GM12878 (cell line): Measurements from ENCODE around the gene TSSC4. TPM values are rescaled to one million over a fixed set of nuclear protein-coding genes. Genes with fewer than 3 reads are reported as not detected.
A peak's percentile ranks its signal among the peaks of the same experiment; 100 is the strongest.

Experiments
- ATF7 ChIP-seq: fragments of 450-650 bp; IDR thresholded peaks from 2 replicates; pipeline ENCODE4 v1.6.1; 2016; ENCODE audit warnings: low read depth, mild to moderate bottlenecking
- CBX5 ChIP-seq: sonication (generic); IDR thresholded peaks from 2 replicates; pipeline ENCODE4 v1.6.1; 2016; ENCODE audit warnings: low read depth, moderate library complexity, mild to moderate bottlenecking, inconsistent platforms
- CHD2 ChIP-seq: IDR thresholded peaks from 2 replicates; pipeline ENCODE4 v1.6.1; 2011; ENCODE audit warnings: low read depth, low read length, improper control_type of control experiment, borderline replicate concordance
- CREM ChIP-seq: IDR thresholded peaks from 2 replicates; pipeline ENCODE4 v1.6.1; 2014; ENCODE audit warnings: antibody characterized with exemption, low read depth
- DPF2 ChIP-seq: fragments of 450-650 bp; IDR thresholded peaks from 2 replicates; pipeline ENCODE4 v1.6.1; 2017; ENCODE audit warnings: mild to moderate bottlenecking
- EGR1 ChIP-seq, 2 experiments: IDR thresholded peaks; 1 replicate in 1 of 2; 2 replicates in 1 of 2; pipeline ENCODE4 v1.6.1; 2011 to 2012; ENCODE audit warnings: low read depth in 2 of 2, low read length in 2 of 2, borderline replicate concordance in 1 of 2, mild to moderate bottlenecking in 1 of 2, moderate library complexity in 1 of 2
- HCFC1 ChIP-seq: fragments of 150-350 bp; IDR thresholded peaks from 2 replicates; pipeline ENCODE4 v1.6.1; 2014; ENCODE audit warnings: low read length
- IKZF1 ChIP-seq: fragments of 450-650 bp; conservative IDR thresholded peaks from 2 replicates; pipeline ENCODE4 v1.6.1; 2017; ENCODE audit warnings: antibody characterized with exemption, mild to moderate bottlenecking
- MTA3 ChIP-seq: IDR thresholded peaks from 2 replicates; pipeline ENCODE4 v1.6.1; 2012; ENCODE audit warnings: low read length, inconsistent platforms, borderline replicate concordance
- NFXL1 ChIP-seq: fragments of 450-650 bp; IDR thresholded peaks from 2 replicates; pipeline ENCODE4 v1.6.1; 2017; ENCODE audit warnings: antibody characterized with exemption, mild to moderate bottlenecking, borderline replicate concordance
- NR2F1 ChIP-seq: fragments of 450-650 bp; conservative IDR thresholded peaks from 2 replicates; pipeline ENCODE4 v1.6.1; 2017; ENCODE audit warnings: mild to moderate bottlenecking
- SUPT20H ChIP-seq: IDR thresholded peaks from 2 replicates; pipeline ENCODE4 v1.6.1; 2011; ENCODE audit warnings: low read depth, mild to moderate bottlenecking, low read length, moderate library complexity, borderline replicate concordance; ENCODE audit not compliant: control insufficient read depth
- TAF1 ChIP-seq: IDR thresholded peaks from 2 replicates; pipeline ENCODE4 v1.6.1; 2011; ENCODE audit warnings: mild to moderate bottlenecking, low read depth, low read length, borderline replicate concordance
- ZNF24 ChIP-seq: fragments of 450-650 bp; IDR thresholded peaks from 2 replicates; pipeline ENCODE4 v1.6.1; 2017; ENCODE audit warnings: antibody characterized with exemption, mild to moderate bottlenecking
- polyA plus RNA-seq, 11 experiments: library from polyadenylated mRNA; depleted of rRNA in 4 of 11; unstranded in 6 of 11; stranded (reverse) in 5 of 11; fragments of >200 nt; fragmentation: Nextera tagmentation in 4 of 11; fragmentation: Illumina TruSeq in 1 of 11; extraction: Ambion mirVana in 4 of 11; extraction: Trizol in 1 of 11; gene quantifications; 1 replicate in 1 of 11; 2 replicates in 10 of 11; pipeline versions ENCODE4 v1.2.1 to v1.2.3, GENCODE V29; 2011 to 2016; ENCODE audit warnings: inconsistent platforms in 2 of 11, missing spikeins in 2 of 11, low read depth in 1 of 11
- total RNA-seq, 4 experiments: library from RNA; depleted of rRNA in 3 of 4; stranded (reverse); fragments of >200 nt in 3 of 4; fragmentation: Illumina TruSeq in 1 of 4; extraction: Trizol in 1 of 4; gene quantifications; 2 replicates each; pipeline versions ENCODE4 v1.2.1 to v1.2.3, GENCODE V29; 2013 to 2021
- TF ChIP-seq, protein P1 (sequence below): fragments of 450-650 bp; IDR thresholded peaks from 2 replicates; pipeline ENCODE4 v1.6.1; 2017; ENCODE audit warnings: mild to moderate bottlenecking, moderate library complexity
- TF ChIP-seq, protein P2 (sequence below): fragments of 450-650 bp; conservative IDR thresholded peaks from 2 replicates; pipeline ENCODE4 v1.6.1; 2017; ENCODE audit warnings: mild to moderate bottlenecking, moderate library complexity
- TF ChIP-seq, protein P3 (sequence below): IDR thresholded peaks from 2 replicates; pipeline ENCODE4 v1.6.1; 2012; ENCODE audit warnings: low read length, inconsistent platforms
- TF ChIP-seq, protein P4 (sequence below): fragments of 450-650 bp; formaldehyde crosslinking; IDR thresholded peaks from 2 replicates; pipeline ENCODE4 v1.5.0; 2022; ENCODE audit warnings: mild to moderate bottlenecking, missing genetic modification characterization
- TF ChIP-seq, protein P5 (sequence below): IDR thresholded peaks from 2 replicates; pipeline ENCODE4 v1.6.1; 2011; ENCODE audit warnings: mild to moderate bottlenecking, low read depth, low read length, moderate library complexity; ENCODE audit not compliant: insufficient replicate concordance

Gene TSSC4
- total and polyA plus RNA-seq, 10 of the 15 experiments (the other 5 are each of a cell fraction or from before 2014, with no cell fraction given), result 0.69 to 70.1 (median 25.7) TPM

DNA sequence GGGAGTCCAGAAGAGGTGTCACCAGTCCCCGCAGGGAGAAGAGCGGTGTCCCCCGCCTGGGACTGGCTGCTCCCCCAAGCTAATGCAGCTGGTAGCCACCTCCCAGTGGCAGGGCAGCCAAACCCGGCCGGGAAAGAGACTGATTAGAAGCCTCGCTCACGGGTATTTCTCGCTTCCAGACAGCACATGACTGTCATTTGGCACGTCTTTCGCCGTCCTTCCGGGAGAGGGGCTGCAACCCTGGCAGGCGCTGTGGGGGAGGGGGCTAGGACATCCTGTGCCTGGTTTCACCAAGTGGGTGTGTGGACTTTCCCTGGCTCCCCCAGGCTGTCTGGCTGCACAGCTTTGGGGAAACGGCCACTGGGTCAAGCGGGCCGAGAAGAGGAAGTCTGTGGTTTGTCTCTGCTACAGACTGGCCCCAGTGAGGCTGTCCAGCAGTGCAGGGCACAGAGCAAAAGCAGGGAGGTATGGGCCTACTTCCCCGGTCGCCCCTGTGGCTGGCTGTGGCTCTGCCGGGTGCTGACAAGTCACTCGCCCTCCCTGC, 19.7 kb upstream of the TSSC4 start (continued):
- TF ChIP-seq, protein P1, sequence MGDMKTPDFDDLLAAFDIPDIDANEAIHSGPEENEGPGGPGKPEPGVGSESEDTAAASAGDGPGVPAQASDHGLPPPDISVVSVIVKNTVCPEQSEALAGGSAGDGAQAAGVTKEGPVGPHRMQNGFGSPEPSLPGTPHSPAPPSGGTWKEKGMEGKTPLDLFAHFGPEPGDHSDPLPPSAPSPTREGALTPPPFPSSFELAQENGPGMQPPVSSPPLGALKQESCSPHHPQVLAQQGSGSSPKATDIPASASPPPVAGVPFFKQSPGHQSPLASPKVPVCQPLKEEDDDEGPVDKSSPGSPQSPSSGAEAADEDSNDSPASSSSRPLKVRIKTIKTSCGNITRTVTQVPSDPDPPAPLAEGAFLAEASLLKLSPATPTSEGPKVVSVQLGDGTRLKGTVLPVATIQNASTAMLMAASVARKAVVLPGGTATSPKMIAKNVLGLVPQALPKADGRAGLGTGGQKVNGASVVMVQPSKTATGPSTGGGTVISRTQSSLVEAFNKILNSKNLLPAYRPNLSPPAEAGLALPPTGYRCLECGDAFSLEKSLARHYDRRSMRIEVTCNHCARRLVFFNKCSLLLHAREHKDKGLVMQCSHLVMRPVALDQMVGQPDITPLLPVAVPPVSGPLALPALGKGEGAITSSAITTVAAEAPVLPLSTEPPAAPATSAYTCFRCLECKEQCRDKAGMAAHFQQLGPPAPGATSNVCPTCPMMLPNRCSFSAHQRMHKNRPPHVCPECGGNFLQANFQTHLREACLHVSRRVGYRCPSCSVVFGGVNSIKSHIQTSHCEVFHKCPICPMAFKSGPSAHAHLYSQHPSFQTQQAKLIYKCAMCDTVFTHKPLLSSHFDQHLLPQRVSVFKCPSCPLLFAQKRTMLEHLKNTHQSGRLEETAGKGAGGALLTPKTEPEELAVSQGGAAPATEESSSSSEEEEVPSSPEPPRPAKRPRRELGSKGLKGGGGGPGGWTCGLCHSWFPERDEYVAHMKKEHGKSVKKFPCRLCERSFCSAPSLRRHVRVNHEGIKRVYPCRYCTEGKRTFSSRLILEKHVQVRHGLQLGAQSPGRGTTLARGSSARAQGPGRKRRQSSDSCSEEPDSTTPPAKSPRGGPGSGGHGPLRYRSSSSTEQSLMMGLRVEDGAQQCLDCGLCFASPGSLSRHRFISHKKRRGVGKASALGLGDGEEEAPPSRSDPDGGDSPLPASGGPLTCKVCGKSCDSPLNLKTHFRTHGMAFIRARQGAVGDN, result no peak
- TF ChIP-seq HCFC1 (no peak), MTA3 (no peak), ZNF24 (0 out of 2 replicates have a peak, but pooled peaks have one; percentile 20), IKZF1 (peak; percentile 87), CHD2 (no peak), TAF1 (no peak), CBX5 (no peak), ATF7 (no peak), NFXL1 (no peak), NR2F1 (peak; percentile 52), SUPT20H (no peak), CREM (no peak), EGR1 (IDR thresholded peaks at IDR 0.05; ENCODE audit: borderline replicate concordance in 1 of 2, low read depth in 2 of 2, low read length in 2 of 2) (peak in 1 of 2 experiments; percentile 28; a peak in 1 of 3 replicates), DPF2 (peak; percentile 63)
- TF ChIP-seq, protein P2, sequence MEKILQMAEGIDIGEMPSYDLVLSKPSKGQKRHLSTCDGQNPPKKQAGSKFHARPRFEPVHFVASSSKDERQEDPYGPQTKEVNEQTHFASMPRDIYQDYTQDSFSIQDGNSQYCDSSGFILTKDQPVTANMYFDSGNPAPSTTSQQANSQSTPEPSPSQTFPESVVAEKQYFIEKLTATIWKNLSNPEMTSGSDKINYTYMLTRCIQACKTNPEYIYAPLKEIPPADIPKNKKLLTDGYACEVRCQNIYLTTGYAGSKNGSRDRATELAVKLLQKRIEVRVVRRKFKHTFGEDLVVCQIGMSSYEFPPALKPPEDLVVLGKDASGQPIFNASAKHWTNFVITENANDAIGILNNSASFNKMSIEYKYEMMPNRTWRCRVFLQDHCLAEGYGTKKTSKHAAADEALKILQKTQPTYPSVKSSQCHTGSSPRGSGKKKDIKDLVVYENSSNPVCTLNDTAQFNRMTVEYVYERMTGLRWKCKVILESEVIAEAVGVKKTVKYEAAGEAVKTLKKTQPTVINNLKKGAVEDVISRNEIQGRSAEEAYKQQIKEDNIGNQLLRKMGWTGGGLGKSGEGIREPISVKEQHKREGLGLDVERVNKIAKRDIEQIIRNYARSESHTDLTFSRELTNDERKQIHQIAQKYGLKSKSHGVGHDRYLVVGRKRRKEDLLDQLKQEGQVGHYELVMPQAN, result peak; percentile 58; the same call in 1 of the 2 replicates
- TF ChIP-seq, protein P3, sequence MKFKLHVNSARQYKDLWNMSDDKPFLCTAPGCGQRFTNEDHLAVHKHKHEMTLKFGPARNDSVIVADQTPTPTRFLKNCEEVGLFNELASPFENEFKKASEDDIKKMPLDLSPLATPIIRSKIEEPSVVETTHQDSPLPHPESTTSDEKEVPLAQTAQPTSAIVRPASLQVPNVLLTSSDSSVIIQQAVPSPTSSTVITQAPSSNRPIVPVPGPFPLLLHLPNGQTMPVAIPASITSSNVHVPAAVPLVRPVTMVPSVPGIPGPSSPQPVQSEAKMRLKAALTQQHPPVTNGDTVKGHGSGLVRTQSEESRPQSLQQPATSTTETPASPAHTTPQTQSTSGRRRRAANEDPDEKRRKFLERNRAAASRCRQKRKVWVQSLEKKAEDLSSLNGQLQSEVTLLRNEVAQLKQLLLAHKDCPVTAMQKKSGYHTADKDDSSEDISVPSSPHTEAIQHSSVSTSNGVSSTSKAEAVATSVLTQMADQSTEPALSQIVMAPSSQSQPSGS, result no peak
- TF ChIP-seq, protein P4, sequence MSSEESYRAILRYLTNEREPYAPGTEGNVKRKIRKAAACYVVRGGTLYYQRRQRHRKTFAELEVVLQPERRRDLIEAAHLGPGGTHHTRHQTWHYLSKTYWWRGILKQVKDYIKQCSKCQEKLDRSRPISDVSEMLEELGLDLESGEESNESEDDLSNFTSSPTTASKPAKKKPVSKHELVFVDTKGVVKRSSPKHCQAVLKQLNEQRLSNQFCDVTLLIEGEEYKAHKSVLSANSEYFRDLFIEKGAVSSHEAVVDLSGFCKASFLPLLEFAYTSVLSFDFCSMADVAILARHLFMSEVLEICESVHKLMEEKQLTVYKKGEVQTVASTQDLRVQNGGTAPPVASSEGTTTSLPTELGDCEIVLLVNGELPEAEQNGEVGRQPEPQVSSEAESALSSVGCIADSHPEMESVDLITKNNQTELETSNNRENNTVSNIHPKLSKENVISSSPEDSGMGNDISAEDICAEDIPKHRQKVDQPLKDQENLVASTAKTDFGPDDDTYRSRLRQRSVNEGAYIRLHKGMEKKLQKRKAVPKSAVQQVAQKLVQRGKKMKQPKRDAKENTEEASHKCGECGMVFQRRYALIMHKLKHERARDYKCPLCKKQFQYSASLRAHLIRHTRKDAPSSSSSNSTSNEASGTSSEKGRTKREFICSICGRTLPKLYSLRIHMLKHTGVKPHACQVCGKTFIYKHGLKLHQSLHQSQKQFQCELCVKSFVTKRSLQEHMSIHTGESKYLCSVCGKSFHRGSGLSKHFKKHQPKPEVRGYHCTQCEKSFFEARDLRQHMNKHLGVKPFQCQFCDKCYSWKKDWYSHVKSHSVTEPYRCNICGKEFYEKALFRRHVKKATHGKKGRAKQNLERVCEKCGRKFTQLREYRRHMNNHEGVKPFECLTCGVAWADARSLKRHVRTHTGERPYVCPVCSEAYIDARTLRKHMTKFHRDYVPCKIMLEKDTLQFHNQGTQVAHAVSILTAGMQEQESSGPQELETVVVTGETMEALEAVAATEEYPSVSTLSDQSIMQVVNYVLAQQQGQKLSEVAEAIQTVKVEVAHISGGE (CRISPR knock-in tag), result no peak
- TF ChIP-seq, protein P5, sequence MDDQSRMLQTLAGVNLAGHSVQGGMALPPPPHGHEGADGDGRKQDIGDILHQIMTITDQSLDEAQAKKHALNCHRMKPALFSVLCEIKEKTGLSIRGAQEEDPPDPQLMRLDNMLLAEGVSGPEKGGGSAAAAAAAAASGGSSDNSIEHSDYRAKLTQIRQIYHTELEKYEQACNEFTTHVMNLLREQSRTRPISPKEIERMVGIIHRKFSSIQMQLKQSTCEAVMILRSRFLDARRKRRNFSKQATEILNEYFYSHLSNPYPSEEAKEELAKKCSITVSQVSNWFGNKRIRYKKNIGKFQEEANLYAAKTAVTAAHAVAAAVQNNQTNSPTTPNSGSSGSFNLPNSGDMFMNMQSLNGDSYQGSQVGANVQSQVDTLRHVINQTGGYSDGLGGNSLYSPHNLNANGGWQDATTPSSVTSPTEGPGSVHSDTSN, result no peak
